ENCODE data around the gene PCOLCE2.

- no peak for TF ChIP-seq ATF2 (IDR thresholded peaks at IDR 0.05; ENCODE audit: low read length)
- no peak for TF ChIP-seq CTCF (IDR thresholded peaks at IDR 0.05 in 2 of 3, conservative IDR thresholded peaks at IDR 0.05 in 1 of 3; ENCODE audit: control insufficient read depth in 2 of 3, extremely low read depth in 1 of 3, insufficient read depth in 1 of 3, low read depth in 3 of 3, low read length in 3 of 3)
- TF ChIP-seq POLR2AphosphoS5 (IDR thresholded peaks at IDR 0.05; ENCODE audit: low read length): no peak
Observed at GRCh38 chr3:142925140-142925539, 36.3 kb upstream of the PCOLCE2 start.

Measured in GM12878 (cell line).